Panc1 (cell line): ENCODE measurements around the gene CCRL2.

Experiments used
- CTCF ChIP-seq: fragments of 450-650 bp; IDR thresholded peaks from 2 replicates; pipeline ENCODE4 v1.5.1; 2017; ENCODE audit warnings: mild to moderate bottlenecking
- POLR2AphosphoS5 ChIP-seq: IDR thresholded peaks from 2 replicates; pipeline ENCODE4 v1.6.1; 2012; ENCODE audit warnings: mild to moderate bottlenecking, low read depth, low read length, moderate library complexity
- SIN3A ChIP-seq: IDR thresholded peaks from 2 replicates; pipeline ENCODE4 v1.6.1; 2012; ENCODE audit warnings: low read depth, mild to moderate bottlenecking, low read length, moderate library complexity, borderline replicate concordance; ENCODE audit not compliant: insufficient read depth
- TCF7L2 ChIP-seq: IDR thresholded peaks from 2 replicates; pipeline ENCODE4 v1.6.1; 2011; ENCODE audit warnings: mild to moderate bottlenecking, low read depth, low read length, inconsistent platforms

GRCh38 chr3:46448721-46449120, 41.7 kb downstream of the CCRL2 start:
- no peak for TF ChIP-seq SIN3A
- TF ChIP-seq CTCF: no peak
- TF ChIP-seq POLR2AphosphoS5: no peak
- no peak for TF ChIP-seq TCF7L2
